Breast epithelium (tissue), 4 donors: ENCODE results near the gene SLC35A1. TPM values are rescaled to one million over a fixed set of nuclear protein-coding genes. Genes with fewer than 3 reads are reported as not detected.
"Not testable (repeated sequence)": the region's sequence is repeated elsewhere in the genome, so short reads cannot be mapped to it uniquely, and the experiment has no call there.

Source experiments
- DNase-seq, 2 donors: peaks; one replicate each; pipeline ENCODE4 v3.0.0-alpha.2; 2019; ENCODE audit warnings: low spot score in 2 of 2
- H3K27ac ChIP-seq, 2 donors: fragments of 200-600 bp; sonication (generic) in 1 of 2; one replicate each; pipeline ENCODE4 v1.5.1; 2016 to 2019; ENCODE audit warnings: mild to moderate bottlenecking in 1 of 2
- H3K27me3 ChIP-seq, 2 donors: fragments of 200-600 bp; sonication (generic) in 1 of 2; one replicate each; pipeline versions ENCODE4 v1.5.1 to v1.6.0; 2017 to 2019; ENCODE audit warnings: control low read depth in 1 of 2, mild to moderate bottlenecking in 1 of 2
- H3K36me3 ChIP-seq: fragments of 200-600 bp; one replicate; pipeline ENCODE4 v1.5.1; 2019
- H3K4me1 ChIP-seq, 2 donors: fragments of 200-600 bp; sonication (generic); one replicate each; pipeline ENCODE4 v1.5.1; 2016 to 2019; ENCODE audit warnings: control low read depth in 1 of 2
- H3K4me3 ChIP-seq, 3 donors: fragments of 200-600 bp; sonication (generic); 1 replicate in 2 of 3; 2 replicates in 1 of 3; pipeline ENCODE4 v1.5.1; 2016 to 2019; ENCODE audit warnings: mild to moderate bottlenecking in 3 of 3, moderate library complexity in 2 of 3
- H3K9me3 ChIP-seq, 2 donors: fragments of 200-600 bp; sonication (generic) in 1 of 2; one replicate each; pipeline ENCODE4 v1.5.1; 2016 to 2019; ENCODE audit warnings: control low read depth in 1 of 2
- CTCF ChIP-seq, 3 donors: fragments of 450-650 bp; IDR thresholded peaks; one replicate each; pipeline ENCODE4 v1.5.1; 2016 to 2017; ENCODE audit warnings: antibody characterized with exemption in 3 of 3, mild to moderate bottlenecking in 3 of 3, moderate library complexity in 3 of 3
- POLR2A ChIP-seq: fragments of 450-650 bp; IDR thresholded peaks from one replicate; pipeline ENCODE4 v1.6.1; 2016; ENCODE audit warnings: antibody characterized with exemption, mild to moderate bottlenecking, moderate library complexity
- POLR2AphosphoS5 ChIP-seq, 3 donors: sonication (generic); formaldehyde crosslinking; IDR thresholded peaks; one replicate each; pipeline ENCODE4 v1.6.1; 2017; ENCODE audit warnings: antibody characterized with exemption in 3 of 3
- intact Hi-C: fragments of 100-400 bp; cut with DNase I; formaldehyde crosslinking; loops from one replicate; pipeline ENCODE4 v1.15.1; 2023; ENCODE audit warnings: low total_unique reads
- total RNA-seq, 3 donors: library from RNA; depleted of rRNA; stranded (reverse); fragments of >200 nt; gene quantifications; one replicate each; pipeline ENCODE4 v1.1.0, GENCODE V29; 2016

The SLC35A1 gene
- total RNA-seq, 3 donors from 2014 or later, result 20.3 to 46.7 (median 22.9) TPM

- DNase-seq, result no peak
- Histone ChIP-seq H3K27ac (no peak overlapping the region), H3K27me3 (no peaks in the 10 kb centered on the region), H3K9me3 (no peaks in the 10 kb centered on the region), H3K36me3 (no peaks in the 10 kb centered on the region), H3K4me1 (no peaks in the 10 kb centered on the region), H3K4me3 (no peak overlapping the region)
- TF ChIP-seq CTCF (IDR thresholded peaks at IDR 0.05) (no peak), POLR2AphosphoS5 (IDR thresholded peaks at IDR 0.05) (no peak), POLR2A (no peak)
- intact Hi-C loops, result loop anchor here (5.0 kb wide), 1 partner anchor 397 kb away; no protein-coding TSS in a partner anchor
Observed at GRCh38 chr6:87483929-87484328, 11.2 kb downstream of the SLC35A1 start.

DNA sequence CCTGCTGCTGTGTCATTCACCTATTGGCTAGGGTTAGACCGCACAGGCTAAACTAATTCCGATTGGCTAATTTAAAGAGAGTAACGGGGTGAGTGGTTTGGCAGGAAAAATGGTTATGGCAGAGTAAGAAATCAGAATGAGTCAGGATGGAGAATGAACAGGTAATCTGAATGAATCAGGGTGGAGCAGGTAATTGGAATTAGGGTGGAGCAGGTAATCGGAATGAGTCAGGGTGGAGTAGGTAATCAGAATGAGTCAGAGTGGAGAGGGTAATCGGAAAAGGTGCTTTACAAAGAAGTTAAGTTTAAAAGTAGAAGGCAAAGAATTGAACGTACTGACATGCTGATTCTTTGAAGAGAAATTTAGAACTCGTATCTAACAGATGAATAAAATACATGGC, 11.7 kb downstream of the SLC35A1 start:
- Histone ChIP-seq H3K4me3 (no peak overlapping the region), H3K9me3 (no peaks in the 10 kb centered on the region), H3K27ac (no peak overlapping the region), H3K27me3 (no peaks in the 10 kb centered on the region), H3K36me3 (no peaks in the 10 kb centered on the region), H3K4me1 (no peaks in the 10 kb centered on the region)
- DNase-seq, result no peak
- intact Hi-C loops, result loop anchor here (5.0 kb wide), 1 partner anchor 397 kb away; no protein-coding TSS in a partner anchor
- no peak for TF ChIP-seq POLR2AphosphoS5 (IDR thresholded peaks at IDR 0.05)
- no peak for TF ChIP-seq POLR2A
- TF ChIP-seq CTCF (IDR thresholded peaks at IDR 0.05), result no peak

- H3K27ac ChIP-seq, result no peak overlapping the region
- intact Hi-C loops, result no loop called here
- no peaks in the 10 kb centered on the region for H3K4me1 ChIP-seq
- DNase-seq, result no peak
- H3K9me3 ChIP-seq, result no peaks in the 10 kb centered on the region
- TF ChIP-seq CTCF (IDR thresholded peaks at IDR 0.05), result no peak
- TF ChIP-seq POLR2A, result no peak
- no peak for TF ChIP-seq POLR2AphosphoS5 (IDR thresholded peaks at IDR 0.05)
- H3K27me3 ChIP-seq, result no peaks in the 10 kb centered on the region
- H3K4me3 ChIP-seq, result no peak overlapping the region
- no peaks in the 10 kb centered on the region for H3K36me3 ChIP-seq
Observed at GRCh38 chr6:87487555-87487954, 14.8 kb downstream of the SLC35A1 start.

DNA sequence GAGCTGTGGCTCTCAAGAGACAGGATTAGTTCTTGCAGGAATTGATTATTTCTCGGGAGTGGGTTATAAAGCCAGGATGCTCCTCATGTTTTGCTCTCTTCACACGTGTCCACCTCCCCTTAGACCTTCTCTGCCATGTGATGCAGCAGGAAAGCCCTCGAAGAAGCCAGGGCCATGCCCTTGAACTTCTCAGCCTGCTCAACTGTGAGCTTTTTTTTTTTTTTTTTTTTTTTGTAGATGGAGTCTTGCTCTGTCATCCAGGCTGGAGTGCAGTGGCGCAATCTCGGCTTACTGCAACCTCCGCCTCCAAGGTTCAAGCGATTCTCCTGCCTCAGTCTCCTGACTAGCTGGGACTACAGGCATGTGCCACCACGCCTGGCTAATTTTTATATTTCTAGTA, 16.6 kb downstream of the SLC35A1 start:
- H3K36me3 ChIP-seq, H3K4me1 ChIP-seq, H3K27me3 ChIP-seq, intact Hi-C loops, DNase-seq, H3K4me3 ChIP-seq, H3K27ac ChIP-seq, H3K9me3 ChIP-seq: not testable (repeated sequence)

- intact Hi-C loops, result no loop called here
- no peaks in the 10 kb centered on the region for H3K4me1 ChIP-seq
- H3K9me3 ChIP-seq, result no peaks in the 10 kb centered on the region
- H3K4me3 ChIP-seq, result no peak overlapping the region
- no peaks in the 10 kb centered on the region for H3K27me3 ChIP-seq
- H3K27ac ChIP-seq, result no peak overlapping the region
- no peak for DNase-seq
- H3K36me3 ChIP-seq, result peaks cover 4% of the 10 kb centered on the region
- TF ChIP-seq CTCF (IDR thresholded peaks at IDR 0.05), result no peak
- TF ChIP-seq POLR2AphosphoS5 (IDR thresholded peaks at IDR 0.05), result no peak
- no peak for TF ChIP-seq POLR2A
Observed at GRCh38 chr6:87494761-87495422, 22.1 kb downstream of the SLC35A1 start.
